A172 (cell line): Measurements from ENCODE around the gene CSPG4. TPM values are rescaled to one million over a fixed set of nuclear protein-coding genes. Genes with fewer than 3 reads are reported as not detected.
A peak's percentile ranks its signal among the peaks of the same experiment; 100 is the strongest.

ENCODE experiments used
- DNase-seq: peaks from one replicate; pipeline ENCODE4 v3.0.0-alpha.2; 2015; ENCODE audit warnings: low spot score
- total RNA-seq: library from RNA; depleted of rRNA; stranded (reverse); fragments of >200 nt; shearing (Covaris generic); gene quantifications from 2 replicates; pipeline ENCODE4 v1.2.3, GENCODE V29; 2014; rRNA removed

The CSPG4 gene
- total RNA-seq, 1 experiment from 2014 or later = 171 TPM

GRCh38 chr15:75625542-75626347 lies 86.9 kb downstream of the CSPG4 start, which contains the start of gene SNUPN:
Gene SNUPN (minus strand): TSS chr15:75625725. CDS start chr15:75621051, 4,674 bp downstream.
- DNase-seq = peak; percentile 89

Other genes with a start within 250 kb of the CSPG4 start
- 19.2 and 21.1 TPM in 2 replicates for gene PTPN9, start 133.5 kb downstream of the CSPG4 start, total RNA-seq
- gene SNUPN, start 87.1 kb downstream of the CSPG4 start, total RNA-seq = 39.3 and 53.6 TPM in 2 replicates
- 103 and 141 TPM in 2 replicates for gene IMP3, start 72.6 kb downstream of the CSPG4 start, total RNA-seq
- gene SNX33, start 64.9 kb downstream of the CSPG4 start, total RNA-seq = 9.3 and 14.1 TPM in 2 replicates
- gene UBE2Q2, start 130.6 kb upstream of the CSPG4 start, total RNA-seq = 36.6 and 36.9 TPM in 2 replicates
- gene FBXO22, start 191.0 kb upstream of the CSPG4 start, total RNA-seq = 57.2 and 79.4 TPM in 2 replicates